OCI-LY1 (cell line): Measurements from ENCODE around the gene CEBPZOS.

ENCODE experiments used
- CTCF ChIP-seq: fragments of 200-600 bp; sonication (generic), shearing (Covaris generic); IDR thresholded peaks from 2 replicates; pipeline ENCODE4 v1.5.1; 2017; ENCODE audit warnings: mild to moderate bottlenecking, antibody characterized with exemption, low read length, moderate library complexity, mixed read lengths
- EZH2 ChIP-seq: fragments of 200-600 bp; sonication (generic), shearing (Covaris generic); IDR thresholded peaks from 2 replicates; pipeline ENCODE4 v1.8.0; 2017; ENCODE audit warnings: borderline replicate concordance, mixed run types, mild to moderate bottlenecking, antibody characterized with exemption, low read length, moderate library complexity, mixed read lengths

- no peak for TF ChIP-seq EZH2
- TF ChIP-seq CTCF, result no peak
Measured at GRCh38 chr2:37232131-37232933, 36.0 kb downstream of the CEBPZOS start.
